ENCODE measurements around the gene TATDN2. TPM values are rescaled to one million over a fixed set of nuclear protein-coding genes. Genes with fewer than 3 reads are reported as not detected.

Gene TATDN2
- total RNA-seq, 3 donors from 2014 or later = 29.8 to 34.9 (median 34.4) TPM

DNA sequence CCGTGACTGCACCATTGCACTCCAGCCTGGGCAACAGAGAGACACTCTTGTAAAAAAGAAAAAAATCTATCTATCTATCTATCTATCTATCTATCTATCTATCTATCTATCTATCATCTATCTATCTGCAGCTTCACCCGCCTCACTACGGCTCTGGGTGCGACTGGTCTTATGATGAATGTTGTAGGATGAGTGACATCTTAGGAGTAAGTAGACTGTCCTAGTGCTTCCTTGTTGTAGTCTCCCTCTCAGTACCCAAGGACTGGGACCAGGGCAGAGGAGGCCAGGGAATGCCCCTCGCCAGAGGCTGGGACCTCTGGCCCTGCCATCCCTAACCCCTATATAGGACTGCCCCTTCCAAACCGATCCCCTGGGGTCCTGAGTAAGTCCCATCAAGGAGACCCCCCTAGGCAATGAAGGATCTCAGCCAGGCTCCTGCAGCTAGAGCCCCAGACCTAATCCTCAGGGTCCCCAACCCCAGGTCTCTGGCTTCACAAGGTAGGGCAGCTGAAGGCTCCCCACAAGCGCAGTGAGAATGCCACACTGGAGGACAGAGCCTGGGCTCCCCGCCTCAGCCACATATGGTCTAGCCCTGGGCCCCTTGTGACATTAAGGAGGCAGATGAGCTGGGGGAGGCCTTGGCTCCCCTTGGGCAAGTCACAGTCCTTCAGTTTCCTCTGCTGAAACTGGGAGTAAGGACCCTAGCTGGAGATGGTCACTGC is 73.5 kb downstream of the TATDN2 start:
- ATAC-seq = no peak
- intact Hi-C loops (cut with DNase I, micrococcal nuclease) = no loop called here
- Histone ChIP-seq H3K36me3 (ENCODE audit: low read depth) (no peaks in the 10 kb centered on the region), H3K4me3 (no peak overlapping the region), H3K4me1 (ENCODE audit: low read depth) (peaks cover 13% of the 10 kb centered on the region), H3K9me3 (no peaks in the 10 kb centered on the region)
- TF ChIP-seq, protein P1, sequence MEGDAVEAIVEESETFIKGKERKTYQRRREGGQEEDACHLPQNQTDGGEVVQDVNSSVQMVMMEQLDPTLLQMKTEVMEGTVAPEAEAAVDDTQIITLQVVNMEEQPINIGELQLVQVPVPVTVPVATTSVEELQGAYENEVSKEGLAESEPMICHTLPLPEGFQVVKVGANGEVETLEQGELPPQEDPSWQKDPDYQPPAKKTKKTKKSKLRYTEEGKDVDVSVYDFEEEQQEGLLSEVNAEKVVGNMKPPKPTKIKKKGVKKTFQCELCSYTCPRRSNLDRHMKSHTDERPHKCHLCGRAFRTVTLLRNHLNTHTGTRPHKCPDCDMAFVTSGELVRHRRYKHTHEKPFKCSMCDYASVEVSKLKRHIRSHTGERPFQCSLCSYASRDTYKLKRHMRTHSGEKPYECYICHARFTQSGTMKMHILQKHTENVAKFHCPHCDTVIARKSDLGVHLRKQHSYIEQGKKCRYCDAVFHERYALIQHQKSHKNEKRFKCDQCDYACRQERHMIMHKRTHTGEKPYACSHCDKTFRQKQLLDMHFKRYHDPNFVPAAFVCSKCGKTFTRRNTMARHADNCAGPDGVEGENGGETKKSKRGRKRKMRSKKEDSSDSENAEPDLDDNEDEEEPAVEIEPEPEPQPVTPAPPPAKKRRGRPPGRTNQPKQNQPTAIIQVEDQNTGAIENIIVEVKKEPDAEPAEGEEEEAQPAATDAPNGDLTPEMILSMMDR (IDR thresholded peaks at IDR 0.05) = no peak
- DNase-seq = no peak

DNA sequence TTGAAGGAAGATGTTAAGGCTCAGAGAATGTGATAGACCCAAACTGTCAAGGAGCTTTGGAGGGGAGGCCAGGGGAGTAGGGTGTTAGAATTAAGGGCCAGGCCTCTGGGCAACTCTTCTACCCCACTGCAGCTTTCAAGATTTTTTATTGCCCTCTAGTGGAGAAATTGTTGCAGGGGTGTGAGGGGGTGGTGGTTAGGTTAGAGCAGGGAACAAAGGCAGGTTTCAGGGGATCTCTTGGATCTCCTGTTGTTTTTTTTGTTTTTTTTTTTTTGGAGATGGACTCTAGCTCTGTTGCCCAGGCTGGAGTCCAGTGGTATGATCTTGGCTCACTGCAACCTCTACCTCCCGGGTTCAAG is 74.1 kb downstream of the TATDN2 start:
- no peak overlapping the region for H3K4me3 ChIP-seq
- DNase-seq (no peak), ATAC-seq (no peak)
- TF ChIP-seq, protein P1 (IDR thresholded peaks at IDR 0.05) = no peak
- intact Hi-C loops (cut with DNase I, micrococcal nuclease) = no loop called here
- no peaks in the 10 kb centered on the region for H3K9me3 ChIP-seq
- peaks cover 13% of the 10 kb centered on the region for H3K4me1 ChIP-seq (ENCODE audit: low read depth)
- no peaks in the 10 kb centered on the region for H3K36me3 ChIP-seq (ENCODE audit: low read depth)

DNA sequence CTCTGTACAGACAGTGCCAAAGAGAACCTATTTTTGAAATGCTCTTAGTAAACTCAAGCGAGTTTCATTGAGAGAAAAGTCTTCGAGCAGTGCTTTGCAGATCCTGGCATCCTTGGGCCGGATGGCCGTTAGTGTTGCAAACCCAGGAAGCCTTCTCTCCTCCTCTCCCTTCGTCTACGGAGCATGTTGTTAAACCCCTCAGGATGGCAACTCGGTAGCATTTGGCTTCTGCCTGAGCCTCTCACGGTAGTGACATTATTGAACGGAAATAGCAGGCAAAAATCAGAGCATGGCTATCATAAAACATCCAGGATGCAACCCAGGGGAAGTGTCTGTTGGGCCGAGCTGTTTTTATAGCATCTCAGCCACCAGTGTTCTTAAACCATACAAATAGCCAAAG is 79.3 kb downstream of the TATDN2 start:
- intact Hi-C loops (cut with DNase I, micrococcal nuclease) = no loop called here
- Histone ChIP-seq H3K36me3 (ENCODE audit: low read depth) (no peaks in the 10 kb centered on the region), H3K4me1 (ENCODE audit: low read depth) (no peaks in the 10 kb centered on the region), H3K9me3 (no peaks in the 10 kb centered on the region), H3K4me3 (no peak overlapping the region)
- ATAC-seq (no peak), DNase-seq (no peak)
- TF ChIP-seq, protein P1 (IDR thresholded peaks at IDR 0.05) = no peak

DNA sequence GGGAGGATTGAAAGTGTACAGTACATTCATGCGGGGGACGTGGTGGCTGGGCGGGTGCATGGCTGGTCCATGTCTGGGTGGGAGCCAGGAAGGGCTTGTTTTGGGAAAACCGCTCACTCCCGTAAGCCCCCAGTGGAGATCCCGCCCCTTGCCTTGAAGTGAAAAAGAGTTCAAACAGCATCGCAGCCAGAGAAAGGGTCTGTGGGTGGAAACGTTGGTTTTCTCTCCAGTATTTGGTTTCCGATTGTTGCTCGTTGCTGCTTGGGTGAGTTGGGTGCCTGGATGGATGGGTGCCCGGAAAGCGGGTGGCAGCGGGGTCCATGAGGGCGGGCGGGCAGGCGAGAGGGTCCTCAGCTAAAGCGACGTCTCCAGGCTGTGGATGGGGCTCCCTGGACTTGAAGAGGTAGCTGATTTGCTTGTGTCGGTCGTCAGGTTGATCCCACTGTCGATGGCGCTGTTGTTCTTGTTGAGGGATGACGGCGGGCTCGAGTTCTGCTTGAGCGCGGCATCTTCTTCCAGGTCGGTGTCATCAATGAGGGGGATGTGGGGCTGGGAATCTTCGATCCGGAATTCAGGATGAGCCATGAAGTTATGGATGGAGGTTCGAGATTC is 80.3 kb downstream of the TATDN2 start:
- ATAC-seq (no peak), DNase-seq (no peak)
- Histone ChIP-seq H3K4me1 (ENCODE audit: low read depth) (no peaks in the 10 kb centered on the region), H3K36me3 (ENCODE audit: low read depth) (no peaks in the 10 kb centered on the region), H3K9me3 (no peaks in the 10 kb centered on the region), H3K4me3 (no peak overlapping the region)
- intact Hi-C loops (cut with DNase I, micrococcal nuclease) = no loop called here
- TF ChIP-seq, protein P1 (IDR thresholded peaks at IDR 0.05) = no peak

DNA sequence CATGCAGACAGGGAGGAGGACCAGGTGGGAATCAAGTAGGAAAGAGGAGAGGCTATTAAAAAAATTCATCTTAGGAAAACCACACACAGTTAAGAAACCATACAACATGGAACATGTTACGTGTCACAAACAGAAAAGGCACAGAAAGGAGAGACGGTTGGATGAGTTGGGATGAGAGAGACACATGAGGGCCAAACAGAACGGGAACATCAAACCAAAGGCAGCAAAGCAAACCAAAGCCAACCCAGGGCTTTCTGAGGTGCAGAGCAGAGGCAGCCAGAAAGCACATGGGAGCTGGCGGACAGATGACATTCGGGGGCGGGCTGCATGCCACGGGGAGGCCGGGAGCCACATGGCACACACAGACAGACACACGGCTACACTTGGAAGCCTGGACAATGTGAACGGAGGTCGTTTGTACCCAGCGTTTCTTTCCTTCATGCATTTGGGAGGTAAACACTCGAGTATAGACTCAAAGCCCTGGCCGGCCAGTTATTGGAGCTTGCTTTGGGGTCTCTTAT is 81.3 kb downstream of the TATDN2 start:
- intact Hi-C loops (cut with DNase I, micrococcal nuclease) = no loop called here
- Histone ChIP-seq H3K4me3 (no peak overlapping the region), H3K36me3 (ENCODE audit: low read depth) (no peaks in the 10 kb centered on the region), H3K9me3 (no peaks in the 10 kb centered on the region), H3K4me1 (ENCODE audit: low read depth) (no peaks in the 10 kb centered on the region)
- TF ChIP-seq, protein P1 (IDR thresholded peaks at IDR 0.05) = no peak
- no peak for ATAC-seq
- DNase-seq = no peak
